NCI-H1930 (cell line): ENCODE results near the gene ADAM17.
A peak's percentile ranks its signal among the peaks of the same experiment; 100 is the strongest.
"Not testable (repeated sequence)": the region's sequence is repeated elsewhere in the genome, so short reads cannot be mapped to it uniquely, and the experiment has no call there.

Experiments used
- DNase-seq, 2 experiments: peaks; one replicate each; lab custom pipeline; 2025; lab: John Stamatoyannopoulos, UW

The ADAM17 gene

GRCh38 chr2:9519250-9519649 lies 36.4 kb downstream of the ADAM17 start:
- no peak for DNase-seq

DNA sequence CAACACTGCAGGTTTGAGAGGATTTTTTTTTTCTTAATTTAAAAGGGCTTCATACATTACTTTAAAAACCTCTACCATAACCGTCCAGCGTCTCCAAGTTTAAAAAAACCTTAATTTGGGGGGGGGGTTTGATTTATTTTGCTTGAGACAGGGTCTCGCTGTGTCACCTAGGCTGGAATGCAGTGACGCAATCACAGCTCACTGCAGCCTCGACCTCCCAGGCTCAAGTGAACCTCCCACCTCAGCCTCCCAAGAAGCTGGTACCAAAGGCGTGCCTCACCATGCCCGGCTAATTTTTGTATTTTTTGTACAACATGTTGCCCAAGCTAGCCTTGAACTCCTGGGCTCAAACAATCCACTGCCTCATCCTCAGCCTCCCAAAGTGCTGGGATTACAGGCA lies 36.9 kb downstream of the ADAM17 start:
- DNase-seq = no peak

GRCh38 chr2:9518163-9518562 lies 37.5 kb downstream of the ADAM17 start:
- no peak for DNase-seq

DNA sequence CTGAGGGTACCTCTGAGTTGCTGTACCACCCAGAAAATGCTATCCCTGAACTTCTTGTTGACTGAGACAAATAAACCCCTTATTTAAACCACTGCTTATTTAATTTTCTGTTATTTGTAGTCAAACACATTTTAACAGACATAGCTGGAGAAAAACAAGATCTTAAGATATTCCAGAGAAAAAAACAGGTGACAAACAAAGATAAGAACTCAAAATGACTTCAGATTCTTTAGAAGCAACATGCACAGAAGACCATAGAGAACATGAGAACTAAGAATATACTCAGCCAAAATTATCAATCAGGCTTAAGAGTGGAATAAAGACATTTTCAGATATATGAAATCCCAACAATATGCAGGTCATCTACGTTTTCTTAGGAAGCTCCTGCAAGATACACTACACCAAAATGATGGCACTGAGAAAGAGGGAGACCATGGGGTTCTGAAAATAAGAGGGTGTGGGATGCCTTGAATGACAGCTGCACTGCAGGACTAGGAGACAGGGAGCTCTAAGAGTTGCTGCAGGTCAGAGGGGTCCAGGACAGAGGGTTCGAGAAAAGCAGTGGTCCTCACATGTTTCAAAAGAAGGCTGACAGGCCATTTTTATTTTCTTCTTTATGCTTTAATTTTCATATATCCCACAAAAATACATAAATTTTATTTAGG lies 38.4 kb downstream of the ADAM17 start:
- no peak for DNase-seq

GRCh38 chr2:9513946-9514345 lies 41.7 kb downstream of the ADAM17 start:
- not testable (repeated sequence) for DNase-seq

DNA sequence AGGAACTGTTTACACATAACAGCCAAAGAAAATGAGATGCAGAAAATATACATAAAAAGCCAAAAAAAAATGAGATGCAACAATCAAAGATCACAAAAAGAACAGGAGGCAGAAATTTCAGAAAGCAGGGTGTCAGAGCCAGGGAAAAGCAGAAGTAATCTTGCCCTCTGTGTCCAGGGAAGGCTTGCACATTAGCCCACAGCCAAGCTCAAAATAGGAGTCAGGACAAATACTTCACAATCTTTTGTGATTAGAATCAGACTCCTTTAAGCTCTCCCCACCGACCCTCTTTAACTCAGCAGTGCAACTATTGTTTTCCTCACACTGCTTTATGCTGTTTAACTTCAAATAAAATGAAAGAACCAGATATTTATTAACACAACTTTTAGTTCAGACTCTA lies 46.7 kb downstream of the ADAM17 start:
- no peak for DNase-seq

DNA sequence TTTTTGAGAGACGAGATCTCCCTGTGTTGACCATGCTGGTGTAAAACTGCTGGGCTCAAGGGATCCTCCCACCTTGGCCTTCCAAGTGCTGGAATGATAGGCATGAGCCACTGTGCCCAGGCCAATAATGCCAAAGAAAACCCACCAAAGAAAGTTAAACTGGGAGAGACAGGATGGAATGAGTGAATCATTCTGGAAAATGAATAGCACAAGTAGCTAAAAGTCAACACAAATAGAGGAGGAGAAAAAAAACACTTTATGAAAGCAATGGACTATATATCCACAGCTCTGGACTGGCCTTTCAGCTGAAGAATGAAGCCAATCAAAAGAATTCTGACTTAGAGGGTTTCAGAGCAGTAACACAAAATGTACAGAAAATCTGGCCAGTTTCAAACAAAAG lies 57.4 kb downstream of the ADAM17 start:
- no peak for DNase-seq

DNA sequence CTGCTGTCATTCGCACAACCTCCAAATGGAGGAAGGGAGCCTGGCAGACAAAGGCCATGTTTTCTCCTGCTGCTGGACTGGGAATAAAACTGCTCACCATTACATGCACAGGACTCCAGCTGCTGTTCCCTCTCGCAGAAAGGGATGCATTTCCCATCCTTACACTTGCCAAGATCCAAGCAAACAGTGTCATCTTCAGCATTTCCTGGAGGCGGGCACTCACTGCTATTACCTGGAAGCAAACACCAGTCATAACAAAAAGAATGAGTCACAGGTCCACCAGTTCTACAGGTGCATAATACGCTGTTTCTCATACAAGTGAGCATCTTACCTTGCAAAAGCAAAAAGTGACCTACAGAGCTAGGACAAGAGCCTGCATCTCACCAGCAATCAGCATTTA lies 58.6 kb downstream of the ADAM17 start:
- no peak for DNase-seq

DNA sequence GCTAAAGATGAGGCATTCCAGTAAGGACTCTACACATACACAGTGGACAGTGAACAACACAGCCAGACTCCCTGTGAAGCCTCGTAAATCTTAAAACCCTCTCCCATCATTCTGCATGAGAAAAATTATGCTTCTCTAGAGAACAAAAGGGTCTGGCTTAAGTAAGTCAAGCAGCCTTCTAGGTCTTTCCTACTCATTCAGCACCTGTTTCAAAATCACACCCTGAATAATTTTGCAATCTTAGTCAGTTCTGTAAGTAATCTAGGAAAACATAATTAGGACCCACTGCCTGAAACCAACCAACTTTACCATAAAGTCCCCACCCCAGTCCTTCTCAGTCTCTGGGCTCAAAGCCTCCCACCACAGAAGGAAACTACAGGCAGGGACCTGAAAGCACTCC lies 61.5 kb downstream of the ADAM17 start:
- no peak for DNase-seq

DNA sequence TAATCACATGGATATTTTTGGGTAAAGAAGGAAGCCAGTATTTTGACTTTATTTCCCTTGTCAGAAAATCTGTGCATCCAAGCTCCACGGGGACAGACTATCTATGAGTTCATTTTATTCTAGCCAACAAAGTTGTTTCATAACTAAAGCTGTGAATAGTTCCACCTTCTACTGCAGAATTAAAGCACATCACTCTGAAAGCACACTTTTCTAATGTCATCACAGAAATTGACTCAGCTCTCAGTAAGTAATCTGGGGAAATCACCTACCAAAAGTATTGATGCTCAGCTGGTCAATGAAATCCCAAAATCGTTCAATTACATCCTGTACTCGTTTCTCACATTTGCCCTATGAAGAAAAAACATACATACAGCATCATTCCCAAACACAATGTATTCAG lies 62.2 kb downstream of the ADAM17 start:
- DNase-seq = no peak

GRCh38 chr2:9492927-9493326 lies 62.7 kb downstream of the ADAM17 start:
- DNase-seq = no peak

DNA sequence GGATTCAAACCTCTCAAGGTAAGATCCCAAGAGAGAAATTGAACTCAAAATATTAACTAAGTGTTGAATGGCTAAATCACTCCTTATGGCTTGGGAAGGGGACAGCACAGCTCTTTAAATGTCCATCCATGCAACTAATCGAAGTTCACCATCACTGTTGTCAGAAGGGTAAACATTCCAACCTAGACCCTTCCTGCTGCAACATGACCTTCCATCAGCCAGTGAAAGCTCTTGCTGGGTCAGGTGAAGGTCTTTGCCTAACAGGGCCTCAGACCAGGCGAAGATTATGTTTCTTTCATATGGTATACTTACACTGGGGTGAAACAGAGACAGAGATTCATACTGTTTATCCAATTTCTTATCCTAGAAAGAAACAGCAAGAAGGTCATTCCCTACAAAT lies 64.8 kb downstream of the ADAM17 start:
- no peak for DNase-seq

DNA sequence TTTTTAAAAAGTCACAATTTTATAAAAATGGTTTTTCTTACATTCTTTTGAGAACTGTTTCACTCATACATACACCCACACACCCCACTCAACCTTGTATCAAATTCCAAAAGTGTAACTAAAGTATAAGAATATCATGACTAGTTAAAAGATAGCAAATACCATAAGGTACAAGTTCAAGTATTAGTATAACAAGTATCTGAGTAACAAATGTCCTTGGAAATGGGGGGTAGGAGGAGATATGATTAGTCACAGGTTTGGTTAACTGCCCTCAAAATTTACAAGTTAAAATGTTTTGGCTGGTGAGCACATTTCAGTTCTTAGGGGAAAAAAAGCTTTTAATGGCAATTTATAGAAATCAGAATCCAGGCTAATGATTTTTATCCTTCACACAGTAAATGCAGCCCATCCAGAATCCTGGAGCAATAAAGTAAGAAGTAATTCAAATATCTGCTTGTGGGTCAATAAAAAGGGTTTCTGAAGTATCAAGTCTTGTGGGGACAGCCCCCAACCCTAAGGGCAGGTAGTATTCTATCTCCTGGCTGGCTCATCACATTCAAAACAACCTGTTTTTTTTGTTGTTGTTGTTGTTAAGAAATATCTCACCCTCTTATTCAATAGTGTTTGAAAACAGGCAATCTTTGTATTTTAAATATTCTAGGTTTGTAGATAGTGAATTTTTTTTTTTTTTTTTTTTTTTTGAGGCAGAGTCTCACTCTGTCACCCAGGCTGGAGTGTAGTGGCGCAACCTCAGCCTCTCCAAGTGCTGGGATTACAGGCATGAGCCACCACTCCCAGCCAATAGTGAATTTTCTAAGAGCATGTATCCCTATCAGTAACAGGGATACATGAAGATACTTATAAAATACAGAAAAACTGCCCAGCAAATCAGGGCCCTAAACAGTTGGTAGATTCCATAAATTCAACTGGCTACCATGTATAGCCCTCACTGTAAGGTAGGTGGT lies 66.8 kb downstream of the ADAM17 start:
- DNase-seq = no peak

- DNase-seq = no peak
Observed at GRCh38 chr2:9484533-9484932, 71.1 kb downstream of the ADAM17 start.

DNA sequence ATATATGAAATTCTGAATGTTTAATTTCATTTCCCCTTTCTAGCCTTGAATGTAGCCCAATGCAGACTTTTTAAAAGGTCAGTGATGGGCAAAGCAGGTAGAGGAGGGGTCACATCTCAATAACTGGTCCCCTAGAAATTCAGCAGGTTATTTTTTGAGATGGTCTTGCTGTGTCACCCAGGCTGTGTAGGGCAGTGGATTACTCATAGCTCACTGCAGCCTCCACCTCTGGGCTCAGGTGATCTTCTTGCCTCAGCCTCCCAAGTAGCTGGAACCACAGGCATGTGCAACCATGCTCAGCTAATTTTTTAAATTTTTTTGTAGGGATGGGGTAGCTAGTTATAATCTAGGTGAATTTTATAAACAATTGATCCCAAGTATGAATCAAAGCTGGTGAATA lies 72.5 kb downstream of the ADAM17 start:
- no peak for DNase-seq

- DNase-seq = no peak
Observed at GRCh38 chr2:9480157-9480556, 75.5 kb downstream of the ADAM17 start.

- no peak for DNase-seq
Observed at GRCh38 chr2:9478526-9478925, 77.1 kb downstream of the ADAM17 start.

GRCh38 chr2:9477914-9478313 lies 77.7 kb downstream of the ADAM17 start:
- no peak for DNase-seq

GRCh38 chr2:9474361-9475057 lies 81.1 kb downstream of the ADAM17 start, which contains the start of gene IAH1:
Gene IAH1, plus strand, starts transcription at chr2:9474551. Its CDS starts 16 bp downstream, at chr2:9474567.
- DNase-seq = peak; percentile 13 to 38

GRCh38 chr2:9473985-9474360 lies 81.7 kb downstream of the ADAM17 start:
- DNase-seq = peak; percentile 41 to 56

GRCh38 chr2:9473308-9473984 lies 82.2 kb downstream of the ADAM17 start:
- DNase-seq = peak; percentile 41 to 56

DNA sequence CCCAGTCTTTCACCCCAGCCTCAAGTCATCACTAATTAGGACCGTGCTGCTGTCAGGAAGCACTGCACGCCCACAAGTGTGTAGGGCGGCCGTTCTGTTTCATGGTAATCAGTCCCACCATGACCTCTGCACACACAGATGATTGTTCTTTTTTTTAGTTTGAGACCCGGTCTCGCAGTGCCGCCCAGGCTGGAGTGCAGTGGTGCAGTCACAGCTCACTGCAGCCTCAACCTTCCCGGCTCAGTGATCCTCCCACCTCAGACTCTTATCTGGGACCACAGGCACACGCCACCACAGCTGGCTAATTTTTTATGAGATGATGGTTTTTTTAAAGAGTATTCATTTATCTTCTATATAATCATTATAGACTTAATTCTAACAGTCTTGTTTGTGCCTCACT lies 83.1 kb downstream of the ADAM17 start:
- no peak for DNase-seq
